ENCODE measurements around the gene ZNF74.

- TF ChIP-seq CTCF (conservative IDR thresholded peaks at IDR 0.05 in 1 of 2, IDR thresholded peaks at IDR 0.05 in 1 of 2; ENCODE audit: low read depth in 1 of 2, low read length in 2 of 2) (no peak), EZH2 (IDR thresholded peaks at IDR 0.05; ENCODE audit: low read length, missing control alignments) (no peak)
Measured at GRCh38 chr22:20427104-20427944, 33.4 kb downstream of the ZNF74 start.

Measured in fibroblast of lung (primary cell).